ENCODE data around the gene PTPN5. TPM values are rescaled to one million over a fixed set of nuclear protein-coding genes. Genes with fewer than 3 reads are reported as not detected.
"Not testable (repeated sequence)": the region's sequence is repeated elsewhere in the genome, so short reads cannot be mapped to it uniquely, and the experiment has no call there.

The PTPN5 gene
- total RNA-seq, 1 donor from 2014 or later: not detected

GRCh38 chr11:18691467-18692140 lies 100.0 kb downstream of the PTPN5 start:
- not testable (repeated sequence) for DNase-seq (ENCODE audit: low read depth, low spot score)

DNA sequence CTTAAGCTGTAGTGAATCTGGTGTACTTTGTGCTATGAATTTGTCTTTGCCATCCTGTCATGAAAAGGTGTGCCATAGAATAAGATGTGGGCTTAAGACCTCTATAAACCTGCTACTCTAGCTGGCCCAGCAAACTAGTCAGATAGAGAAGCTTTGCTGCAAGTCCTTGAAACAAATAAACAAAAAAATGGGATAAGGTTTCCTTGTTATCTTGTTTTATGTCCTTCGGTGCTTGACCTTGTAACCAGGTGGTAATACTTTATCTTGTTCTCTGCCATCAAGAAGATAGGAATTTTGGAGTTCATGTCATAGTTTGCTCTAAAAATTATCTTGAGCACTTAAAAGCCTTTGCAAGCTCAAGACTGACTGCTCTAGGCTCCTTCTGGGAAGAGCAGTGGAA lies 107.3 kb downstream of the PTPN5 start:
- no peak for DNase-seq (ENCODE audit: low read depth, low spot score)

GRCh38 chr11:18682466-18682865 lies 109.1 kb downstream of the PTPN5 start:
- no peak for DNase-seq (ENCODE audit: low read depth, low spot score)

GRCh38 chr11:18681949-18682348 lies 109.6 kb downstream of the PTPN5 start:
- DNase-seq (ENCODE audit: low read depth, low spot score): not testable (repeated sequence)

Other genes with a start within 250 kb of the PTPN5 start
- gene UEVLD, start 203.1 kb downstream of the PTPN5 start, total RNA-seq: 20.6 and 26.5 TPM in 2 replicates
- 0.28 and 0.46 TPM in 2 replicates for gene MISFA, start 192.0 kb downstream of the PTPN5 start, total RNA-seq
- 14.4 and 19.0 TPM in 2 replicates for gene SPTY2D1, start 157.5 kb downstream of the PTPN5 start, total RNA-seq
- 0.92 and 2.4 TPM in 2 replicates for gene TMEM86A, start 93.0 kb downstream of the PTPN5 start, total RNA-seq
- not detected in 2 replicates for gene IGSF22, start 65.6 kb downstream of the PTPN5 start, total RNA-seq
- not detected in 2 replicates for gene MRGPRX1, start 147.6 kb upstream of the PTPN5 start, total RNA-seq